GM21360 (cell line): ENCODE measurements around the gene PARD3.
"Not testable (repeated sequence)": the region's sequence is repeated elsewhere in the genome, so short reads cannot be mapped to it uniquely, and the experiment has no call there.

Source experiments
- ATAC-seq: cut with Tn5 transposase; IDR thresholded peaks from one replicate; pipeline ENCODE4 v1.9.1; 2021; ENCODE audit warnings: mild to moderate bottlenecking, moderate library complexity; ENCODE audit not compliant: unreplicated experiment

PARD3 gene

GRCh38 chr10:34094961-34095360, 720.1 kb downstream of the PARD3 start:
- ATAC-seq: no peak

GRCh38 chr10:34094146-34094696, 720.9 kb downstream of the PARD3 start:
- no peak for ATAC-seq

DNA sequence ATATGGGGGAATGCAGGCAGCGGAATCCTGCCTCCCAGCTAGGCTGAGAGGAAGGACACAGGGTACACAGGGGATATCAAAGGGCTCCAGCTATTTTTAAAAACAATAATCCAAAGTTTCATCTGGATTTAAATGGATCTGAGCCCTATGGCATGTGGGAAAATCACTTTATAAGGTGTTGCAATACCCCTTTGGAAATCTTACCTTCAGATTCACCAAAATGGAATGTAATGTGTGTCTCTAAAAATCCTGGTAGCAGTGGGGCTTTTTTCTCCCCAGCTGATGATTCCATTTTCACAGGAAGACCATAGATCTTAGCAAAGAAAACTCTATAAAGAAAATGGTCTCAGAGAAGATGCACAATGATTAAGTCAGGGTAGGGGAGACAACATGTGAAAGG, 722.2 kb downstream of the PARD3 start:
- ATAC-seq: no peak

DNA sequence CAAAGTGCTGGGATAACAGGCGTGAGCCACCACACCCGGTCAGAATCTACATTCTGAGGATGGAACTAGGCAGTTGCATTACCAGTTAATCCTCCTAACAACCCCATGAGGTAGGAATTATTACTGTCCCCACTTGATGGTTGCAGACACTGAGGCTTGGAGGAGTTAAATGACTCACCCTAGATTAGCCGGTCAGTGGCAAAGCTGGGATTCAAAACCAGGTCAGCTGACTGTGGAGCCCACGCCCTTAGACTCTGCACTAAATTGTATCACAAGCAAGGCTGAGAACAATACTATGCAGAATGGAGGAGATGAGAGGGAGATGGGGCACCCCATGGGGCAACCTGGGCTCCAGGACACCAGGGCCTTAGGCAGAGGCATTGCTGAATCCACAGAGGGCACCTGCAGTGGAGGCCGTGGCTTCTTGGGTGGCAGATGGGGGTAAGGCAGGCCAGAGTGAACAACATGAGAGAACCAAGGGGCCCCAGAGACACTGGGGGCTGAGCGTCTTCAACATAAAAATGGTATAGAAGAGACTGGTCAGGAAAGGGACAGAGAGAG, 723.4 kb downstream of the PARD3 start:
- ATAC-seq: no peak

- ATAC-seq: no peak
Measured at GRCh38 chr10:34089253-34089652, 725.8 kb downstream of the PARD3 start.

- no peak for ATAC-seq
Measured at GRCh38 chr10:34088208-34088794, 726.8 kb downstream of the PARD3 start.

DNA sequence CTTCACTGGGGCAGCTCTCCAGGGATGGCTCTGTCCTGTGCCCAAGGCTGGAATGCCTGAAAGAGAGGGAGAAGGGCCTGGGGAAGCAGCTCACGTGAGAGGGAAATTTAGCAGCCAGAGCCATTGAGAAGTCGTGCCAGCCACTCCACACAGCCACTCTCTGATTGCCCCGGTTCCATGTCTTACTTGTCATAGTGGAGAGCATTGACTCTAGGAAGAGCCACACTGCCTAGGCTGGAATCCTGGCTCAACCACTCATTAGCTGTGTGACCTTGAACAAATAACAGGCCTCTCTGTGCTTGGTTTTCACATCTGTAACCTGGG, 728.0 kb downstream of the PARD3 start:
- no peak for ATAC-seq

- ATAC-seq: no peak
Measured at GRCh38 chr10:34083567-34083966, 731.5 kb downstream of the PARD3 start.

- no peak for ATAC-seq
Measured at GRCh38 chr10:34081948-34082347, 733.1 kb downstream of the PARD3 start.

- no peak for ATAC-seq
Measured at GRCh38 chr10:34081347-34081743, 733.8 kb downstream of the PARD3 start.

DNA sequence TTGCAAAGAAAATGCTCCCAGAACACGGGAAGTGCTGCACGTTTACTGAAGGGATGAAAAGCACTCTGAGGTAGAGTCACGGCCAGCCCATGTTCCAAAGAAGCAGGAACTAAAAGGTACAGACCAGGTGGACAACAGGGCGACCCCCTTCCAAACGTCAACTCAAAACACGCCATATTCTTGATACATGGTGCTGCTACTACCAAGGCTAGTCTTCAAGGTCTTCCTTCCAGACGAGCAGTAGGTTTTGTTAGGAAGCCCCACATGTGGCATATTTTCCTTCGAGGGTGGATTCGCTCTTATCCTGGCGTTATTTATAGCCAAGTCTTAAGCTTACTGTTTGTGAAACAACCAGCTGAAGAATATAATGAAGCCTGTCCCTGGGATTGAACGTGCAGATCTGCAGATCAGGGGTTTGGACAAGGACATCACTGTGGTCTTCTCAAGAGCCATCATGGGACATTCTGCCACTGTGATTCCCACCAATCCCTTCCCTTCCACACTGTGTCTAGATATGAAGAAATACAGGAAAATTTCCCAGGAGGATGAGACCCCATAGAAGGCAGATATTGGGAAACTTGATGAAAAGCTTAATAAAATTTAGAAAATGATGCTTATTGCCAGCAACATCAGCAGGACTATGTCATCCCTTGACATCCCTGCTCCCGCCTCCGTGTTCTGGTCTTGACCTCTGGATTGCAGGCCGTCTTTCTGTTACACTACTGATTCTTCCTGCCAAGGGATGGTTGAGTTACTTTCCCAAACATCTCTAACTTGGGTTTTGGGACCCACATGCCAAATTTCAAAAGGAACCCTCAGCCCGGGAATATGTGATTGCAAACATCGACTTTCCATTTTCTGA, 734.4 kb downstream of the PARD3 start:
- ATAC-seq: no peak

GRCh38 chr10:34079702-34080484, 735.2 kb downstream of the PARD3 start:
- no peak for ATAC-seq

DNA sequence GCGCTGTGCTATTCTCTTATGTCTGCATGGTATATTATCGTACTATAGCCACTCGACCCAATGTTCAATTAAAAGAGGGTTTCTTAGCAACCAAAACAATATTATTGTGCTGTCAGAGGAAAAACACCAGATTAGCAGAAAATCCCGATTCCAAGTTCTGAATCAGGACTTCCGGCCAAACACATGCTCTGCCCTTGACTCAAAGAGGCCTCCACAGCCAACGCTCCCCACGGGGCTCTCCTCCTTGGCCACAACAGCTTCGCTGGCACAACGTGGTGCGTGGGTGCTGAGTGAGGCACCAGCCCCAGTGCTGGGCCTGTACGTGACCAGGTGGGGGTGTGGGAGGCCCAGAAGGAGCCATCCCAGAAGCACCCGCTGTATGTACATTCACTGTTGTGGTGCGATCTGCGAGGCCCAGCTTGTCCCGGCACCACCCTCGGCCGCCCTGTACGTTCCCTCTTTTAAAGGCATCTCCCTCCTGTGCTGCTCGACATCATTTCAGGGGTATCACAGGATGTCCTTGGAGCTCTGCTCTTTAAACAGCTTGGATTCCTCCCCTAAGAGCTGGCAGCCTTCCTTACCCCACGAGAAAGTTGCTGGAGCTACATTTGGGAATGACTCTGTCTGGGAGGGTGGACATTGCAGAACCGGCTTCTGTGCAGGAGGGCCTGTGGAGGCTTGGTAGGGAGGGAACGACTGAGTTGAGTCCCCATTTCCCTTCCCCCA, 736.2 kb downstream of the PARD3 start:
- no peak for ATAC-seq

GRCh38 chr10:34078017-34078744, 736.9 kb downstream of the PARD3 start:
- no peak for ATAC-seq

GRCh38 chr10:34076443-34076842, 738.7 kb downstream of the PARD3 start:
- ATAC-seq: no peak

DNA sequence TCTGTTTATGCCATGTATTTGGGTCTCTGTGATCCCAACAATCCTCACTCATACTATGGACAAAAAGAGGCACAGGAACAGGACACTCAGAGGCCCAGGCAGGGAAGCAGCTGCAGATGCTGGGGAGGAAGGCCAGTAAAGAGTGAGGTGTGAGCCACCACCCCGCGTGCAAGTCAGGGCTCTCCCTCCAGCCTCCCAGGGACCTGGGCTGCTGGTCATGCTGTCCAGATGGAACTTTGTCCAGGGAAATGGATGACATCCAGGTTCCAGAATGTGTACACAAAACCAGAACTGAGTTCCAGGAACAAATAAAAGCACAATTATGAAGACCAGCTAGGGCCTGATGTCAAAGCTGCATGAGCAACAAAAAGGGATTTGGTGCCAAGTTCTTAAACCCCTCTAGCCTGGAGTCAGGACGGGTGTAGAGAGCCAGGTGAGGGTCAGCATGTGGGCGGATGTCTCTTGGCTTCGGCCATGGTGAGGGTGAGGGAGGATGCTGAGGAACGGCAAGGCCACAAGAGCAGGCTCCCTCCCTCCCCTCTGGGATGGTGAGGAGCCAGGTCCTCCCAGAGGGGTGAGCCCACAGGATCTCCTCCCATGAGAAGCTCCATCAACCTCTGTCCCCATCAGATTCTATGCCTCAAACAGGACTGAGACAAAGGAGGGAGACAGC, 739.7 kb downstream of the PARD3 start:
- no peak for ATAC-seq

DNA sequence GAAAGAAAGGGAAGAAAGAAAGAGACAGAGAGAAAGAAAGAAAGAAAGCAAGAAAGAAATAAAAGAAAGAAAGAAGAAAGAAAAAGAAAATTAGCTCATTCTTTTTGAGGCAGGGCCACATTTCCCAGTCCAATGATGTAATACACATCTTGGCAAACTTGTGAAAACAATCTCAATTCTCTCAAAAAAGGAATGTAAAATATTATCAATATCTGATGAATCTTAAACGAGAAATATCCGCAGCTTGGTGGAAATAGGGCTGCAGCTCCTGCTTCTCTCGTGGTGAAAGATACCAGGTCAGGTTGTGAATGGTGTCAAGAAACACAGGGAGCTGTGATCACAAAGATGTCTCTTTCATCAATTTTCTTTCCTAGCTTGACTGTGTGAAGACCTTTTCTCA, 741.0 kb downstream of the PARD3 start:
- no peak for ATAC-seq

DNA sequence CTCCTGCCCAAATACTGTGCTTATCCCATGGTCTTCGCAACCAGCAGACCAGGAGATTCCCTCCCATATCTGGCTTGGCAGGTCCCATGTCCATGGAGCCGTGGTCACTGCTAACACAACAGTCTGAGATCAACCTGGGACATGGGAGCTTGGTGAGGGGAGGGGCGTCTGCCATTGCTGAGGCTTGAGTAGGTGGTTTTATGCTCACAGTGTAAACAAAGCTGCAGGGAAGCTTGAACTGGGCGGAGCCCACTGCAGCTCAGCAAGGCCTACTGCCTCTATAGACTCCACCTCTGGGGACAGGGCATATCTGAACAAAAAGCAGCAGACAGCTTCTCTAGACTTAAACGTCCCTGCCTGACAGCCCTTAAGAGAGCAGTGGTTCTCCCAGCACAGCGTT, 747.4 kb downstream of the PARD3 start:
- not testable (repeated sequence) for ATAC-seq

GRCh38 chr10:34063592-34063991, 751.5 kb downstream of the PARD3 start:
- ATAC-seq: no peak
